ENCODE measurements around the gene AFMID. TPM values are rescaled to one million over a fixed set of nuclear protein-coding genes. Genes with fewer than 3 reads are reported as not detected.

Gene AFMID
- total and polyA plus RNA-seq, 2 of the 13 experiments (the other 11 are each of a cell fraction or from before 2014, with no cell fraction given): 249 to 270 TPM

GRCh38 chr17:78214016-78214705 lies 27.0 kb downstream of the AFMID start, which contains the start of gene BIRC5 (continued):
- TF ChIP-seq, protein P1, sequence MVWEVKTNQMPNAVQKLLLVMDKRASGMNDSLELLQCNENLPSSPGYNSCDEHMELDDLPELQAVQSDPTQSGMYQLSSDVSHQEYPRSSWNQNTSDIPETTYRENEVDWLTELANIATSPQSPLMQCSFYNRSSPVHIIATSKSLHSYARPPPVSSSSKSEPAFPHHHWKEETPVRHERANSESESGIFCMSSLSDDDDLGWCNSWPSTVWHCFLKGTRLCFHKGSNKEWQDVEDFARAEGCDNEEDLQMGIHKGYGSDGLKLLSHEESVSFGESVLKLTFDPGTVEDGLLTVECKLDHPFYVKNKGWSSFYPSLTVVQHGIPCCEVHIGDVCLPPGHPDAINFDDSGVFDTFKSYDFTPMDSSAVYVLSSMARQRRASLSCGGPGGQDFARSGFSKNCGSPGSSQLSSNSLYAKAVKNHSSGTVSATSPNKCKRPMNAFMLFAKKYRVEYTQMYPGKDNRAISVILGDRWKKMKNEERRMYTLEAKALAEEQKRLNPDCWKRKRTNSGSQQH (CRISPR knock-in tag; IDR thresholded peaks at IDR 0.05; ENCODE audit: low read depth): peak; percentile 99
- TF ChIP-seq GLI4 (CRISPR knock-in tag; IDR thresholded peaks at IDR 0.05; ENCODE audit: borderline replicate concordance): peak; percentile 40; the same call in 1 of the 2 replicates
- peak; percentile 53 for TF ChIP-seq SOX5 (CRISPR knock-in tag; IDR thresholded peaks at IDR 0.05; ENCODE audit: borderline replicate concordance)
- TF ChIP-seq PRMT3 (CRISPR knock-in tag; IDR thresholded peaks at IDR 0.05; ENCODE audit: borderline replicate concordance, low read depth): peak; percentile 83
- TF ChIP-seq TAF1 (CRISPR knock-in tag; IDR thresholded peaks at IDR 0.05): peak; percentile 77
- peak; percentile 5; the same call in 1 of the 2 replicates for TF ChIP-seq ZNF446 (CRISPR knock-in tag; IDR thresholded peaks at IDR 0.05)
- TF ChIP-seq, protein P2, sequence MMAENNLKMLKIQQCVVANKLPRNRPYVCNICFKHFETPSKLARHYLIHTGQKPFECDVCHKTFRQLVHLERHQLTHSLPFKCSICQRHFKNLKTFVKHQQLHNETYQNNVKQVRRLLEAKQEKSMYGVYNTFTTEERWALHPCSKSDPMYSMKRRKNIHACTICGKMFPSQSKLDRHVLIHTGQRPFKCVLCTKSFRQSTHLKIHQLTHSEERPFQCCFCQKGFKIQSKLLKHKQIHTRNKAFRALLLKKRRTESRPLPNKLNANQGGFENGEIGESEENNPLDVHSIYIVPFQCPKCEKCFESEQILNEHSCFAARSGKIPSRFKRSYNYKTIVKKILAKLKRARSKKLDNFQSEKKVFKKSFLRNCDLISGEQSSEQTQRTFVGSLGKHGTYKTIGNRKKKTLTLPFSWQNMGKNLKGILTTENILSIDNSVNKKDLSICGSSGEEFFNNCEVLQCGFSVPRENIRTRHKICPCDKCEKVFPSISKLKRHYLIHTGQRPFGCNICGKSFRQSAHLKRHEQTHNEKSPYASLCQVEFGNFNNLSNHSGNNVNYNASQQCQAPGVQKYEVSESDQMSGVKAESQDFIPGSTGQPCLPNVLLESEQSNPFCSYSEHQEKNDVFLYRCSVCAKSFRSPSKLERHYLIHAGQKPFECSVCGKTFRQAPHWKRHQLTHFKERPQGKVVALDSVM (CRISPR knock-in tag; IDR thresholded peaks at IDR 0.05): peak; percentile 43; the same call in 1 of the 2 replicates
- peak; percentile 93 for TF ChIP-seq ZFP91 (CRISPR knock-in tag; IDR thresholded peaks at IDR 0.05; ENCODE audit: borderline replicate concordance)
- TF ChIP-seq HIVEP1 (CRISPR knock-in tag; IDR thresholded peaks at IDR 0.05): no peak; the same call in 1 of the 2 replicates
- TF ChIP-seq TBL1XR1 (IDR thresholded peaks at IDR 0.05; ENCODE audit: borderline replicate concordance, low read length, partially characterized antibody): peak; percentile 65
- TF ChIP-seq KLF12 (CRISPR knock-in tag; IDR thresholded peaks at IDR 0.05; ENCODE audit: borderline replicate concordance): peak; percentile 99
- TF ChIP-seq FOXK1 (CRISPR knock-in tag; IDR thresholded peaks at IDR 0.05; ENCODE audit: borderline replicate concordance, low read depth): peak; percentile 91
- TF ChIP-seq BRCA1 (CRISPR knock-in tag; IDR thresholded peaks at IDR 0.05): peak; percentile 81; the same call in 1 of the 2 replicates
- TF ChIP-seq SRSF1 (optimal IDR thresholded peaks at IDR 0.05; ENCODE audit: low read depth, low read length): peak; percentile 21
- TF ChIP-seq ZNF556 (CRISPR knock-in tag; IDR thresholded peaks at IDR 0.05; ENCODE audit: borderline replicate concordance): peak; percentile 88; the same call in 1 of the 2 replicates
- no peak for TF ChIP-seq ZNF33B (CRISPR knock-in tag; IDR thresholded peaks at IDR 0.05)
- no peak for TF ChIP-seq NFRKB (IDR thresholded peaks at IDR 0.05)
- peak; percentile 96 for TF ChIP-seq SUZ12 (IDR thresholded peaks at IDR 0.05; ENCODE audit: low read depth, low read length)
- TF ChIP-seq TOE1 (CRISPR knock-in tag; IDR thresholded peaks at IDR 0.05): no peak
- TF ChIP-seq RXRA (CRISPR knock-in tag; IDR thresholded peaks at IDR 0.05): peak; percentile 83; the same call in 1 of the 2 replicates
- TF ChIP-seq RAD21 (CRISPR knock-in tag; IDR thresholded peaks at IDR 0.05): peak; percentile 50
- peak; percentile 97 for TF ChIP-seq CSRNP1 (CRISPR knock-in tag; IDR thresholded peaks at IDR 0.05)
- TF ChIP-seq AHR (CRISPR knock-in tag; IDR thresholded peaks at IDR 0.05): peak; percentile 91; the same call in 1 of the 2 replicates
- no peak for TF ChIP-seq ZNF326 (CRISPR knock-in tag; IDR thresholded peaks at IDR 0.05; ENCODE audit: borderline replicate concordance)

All from HepG2 (cell line).